IPS DF 4.7 (cell line): ENCODE results near the gene ADGRB3.
"Not testable (repeated sequence)": the region's sequence is repeated elsewhere in the genome, so short reads cannot be mapped to it uniquely, and the experiment has no call there.

Source experiments
- DNase-seq: peaks from one replicate; pipeline ENCODE4 v3.0.0-alpha.2; 2013; ENCODE audit warnings: low spot score; ENCODE audit errors: extremely low read depth

The ADGRB3 gene

GRCh38 chr6:69232496-69232895, 597.4 kb downstream of the ADGRB3 start:
- DNase-seq, result no peak

- no peak for DNase-seq
Observed at GRCh38 chr6:69232911-69233448, 597.9 kb downstream of the ADGRB3 start.

GRCh38 chr6:69238067-69238466, 603.0 kb downstream of the ADGRB3 start:
- DNase-seq, result no peak

GRCh38 chr6:69246983-69247382, 611.9 kb downstream of the ADGRB3 start:
- no peak for DNase-seq

GRCh38 chr6:69261010-69261409, 625.9 kb downstream of the ADGRB3 start:
- no peak for DNase-seq

GRCh38 chr6:69263297-69263696, 628.2 kb downstream of the ADGRB3 start:
- no peak for DNase-seq

GRCh38 chr6:69265090-69265489, 630.0 kb downstream of the ADGRB3 start:
- no peak for DNase-seq

- no peak for DNase-seq
Observed at GRCh38 chr6:69265706-69266105, 630.6 kb downstream of the ADGRB3 start.

- no peak for DNase-seq
Observed at GRCh38 chr6:69276204-69276603, 641.1 kb downstream of the ADGRB3 start.

GRCh38 chr6:69279805-69280204, 644.7 kb downstream of the ADGRB3 start:
- no peak for DNase-seq

GRCh38 chr6:69280858-69281257, 645.8 kb downstream of the ADGRB3 start:
- no peak for DNase-seq

GRCh38 chr6:69284176-69284730, 649.2 kb downstream of the ADGRB3 start:
- no peak for DNase-seq

GRCh38 chr6:69285054-69285453, 650.0 kb downstream of the ADGRB3 start:
- DNase-seq, result no peak

GRCh38 chr6:69286331-69286730, 651.2 kb downstream of the ADGRB3 start:
- no peak for DNase-seq

GRCh38 chr6:69288198-69288597, 653.1 kb downstream of the ADGRB3 start:
- not testable (repeated sequence) for DNase-seq

GRCh38 chr6:69289689-69290495, 654.8 kb downstream of the ADGRB3 start:
- no peak for DNase-seq

GRCh38 chr6:69293471-69293870, 658.4 kb downstream of the ADGRB3 start:
- DNase-seq, result no peak

- no peak for DNase-seq
Observed at GRCh38 chr6:69294407-69294806, 659.3 kb downstream of the ADGRB3 start.

GRCh38 chr6:69294862-69295261, 659.8 kb downstream of the ADGRB3 start:
- DNase-seq, result no peak

GRCh38 chr6:69303382-69303781, 668.3 kb downstream of the ADGRB3 start:
- DNase-seq, result no peak

GRCh38 chr6:69305456-69305855, 670.4 kb downstream of the ADGRB3 start:
- DNase-seq, result no peak

GRCh38 chr6:69308584-69308983, 673.5 kb downstream of the ADGRB3 start:
- DNase-seq, result no peak

- DNase-seq, result no peak
Observed at GRCh38 chr6:69311888-69312287, 676.8 kb downstream of the ADGRB3 start.
